SU-DHL-6 (cell line): ENCODE measurements around the gene PRCD.

Experiments
- CTCF ChIP-seq: fragments of 200-600 bp; sonication (generic); IDR thresholded peaks from one replicate; pipeline ENCODE4 v1.5.1; 2017; ENCODE audit warnings: antibody characterized with exemption, mild to moderate bottlenecking, low read length, moderate library complexity; ENCODE audit not compliant: insufficient read depth, poor library complexity, severe bottlenecking
- EZH2phosphoT487 ChIP-seq: fragments of 200-600 bp; sonication (generic), shearing (Covaris generic); conservative IDR thresholded peaks from 2 replicates; pipeline ENCODE4 v1.6.1; 2018; ENCODE audit warnings: mild to moderate bottlenecking, antibody characterized with exemption, low read length, moderate library complexity, mixed read lengths

GRCh38 chr17:76561332-76561731, 21.5 kb downstream of the PRCD start:
- no peak for TF ChIP-seq EZH2phosphoT487
- TF ChIP-seq CTCF: no peak
